ENCODE measurements around the gene NEIL3.

Gene NEIL3

GRCh38 chr4:177411996-177412395, 102.3 kb downstream of the NEIL3 start:
- no peak for DNase-seq (ENCODE audit: low read depth, low spot score)

Data from activated CD4-positive, CD25-positive, alpha-beta regulatory T cell treated with anti-CD3 and anti-CD28 coated beads, Interleukin-2, amount 50 U/mL, for 16 hours (primary cell).